Measurements from ENCODE around the gene BTNL9. TPM values are rescaled to one million over a fixed set of nuclear protein-coding genes. Genes with fewer than 3 reads are reported as not detected.

BTNL9 gene
- total RNA-seq, 1 donor from 2014 or later, result 0.24 TPM

- Histone ChIP-seq H3K79me2 (ENCODE audit: low read depth) (no peaks in the 10 kb centered on the region), H3K9me3 (ENCODE audit: low read depth) (no peaks in the 10 kb centered on the region), H3K27me3 (peaks cover 93% of the 10 kb centered on the region), H2AFZ (replicated peaks) (no peak overlapping the region), H3K4me3 (no peak overlapping the region), H4K20me1 (ENCODE audit: low read depth) (no peaks in the 10 kb centered on the region), H3F3A (ENCODE audit: low read depth) (no peaks in the 10 kb centered on the region), H3K4me2 (no peak overlapping the region), H3K9ac (no peak overlapping the region), H3K36me3 (no peaks in the 10 kb centered on the region), H3K4me1 (no peaks in the 10 kb centered on the region), H3K27ac (no peak overlapping the region)
- H3K4me1 Mint-ChIP-seq, result peaks cover 6% of the 10 kb centered on the region
- peaks cover 11% of the 10 kb centered on the region for H3K27me3 Mint-ChIP-seq (ENCODE audit: insufficient read depth, low read depth)
- TF ChIP-seq CTCF (IDR thresholded peaks at IDR 0.05) (peak; percentile 7), EZH2 (IDR thresholded peaks at IDR 0.05) (no peak)
- H3K27ac Mint-ChIP-seq, result no peak overlapping the region
- H3K4me3 Mint-ChIP-seq, result no peak overlapping the region
- H3K9me3 Mint-ChIP-seq, result no peaks in the 10 kb centered on the region
- no peak for DNase-seq (ENCODE audit: low spot score)
- no peaks in the 10 kb centered on the region for H3K36me3 Mint-ChIP-seq
These were observed 3.4 kb downstream of the BTNL9 start for GRCh38 chr5:181043285-181044092.

- H3K36me3 ChIP-seq, result no peaks in the 10 kb centered on the region
These were observed 4.1 kb downstream of the BTNL9 start for GRCh38 chr5:181044093-181044599.

GRCh38 chr5:181044662-181045305, 4.7 kb downstream of the BTNL9 start:
- Histone ChIP-seq H4K20me1 (ENCODE audit: low read depth) (no peaks in the 10 kb centered on the region), H3K4me3 (no peak overlapping the region), H3K27ac (no peak overlapping the region), H2AFZ (replicated peaks) (peak overlapping the region; percentile 57), H3K9me3 (ENCODE audit: low read depth) (no peaks in the 10 kb centered on the region), H3F3A (ENCODE audit: low read depth) (no peaks in the 10 kb centered on the region), H3K36me3 (no peaks in the 10 kb centered on the region), H3K79me2 (ENCODE audit: low read depth) (no peaks in the 10 kb centered on the region), H3K9ac (no peak overlapping the region), H3K4me2 (no peak overlapping the region), H3K27me3 (peaks cover 97% of the 10 kb centered on the region), H3K4me1 (no peaks in the 10 kb centered on the region)
- peaks cover 4% of the 10 kb centered on the region for H3K4me1 Mint-ChIP-seq
- H3K27me3 Mint-ChIP-seq (ENCODE audit: insufficient read depth, low read depth), result peaks cover 17% of the 10 kb centered on the region
- TF ChIP-seq EZH2phosphoT487 (IDR thresholded peaks at IDR 0.05) (no peak), CTCF (IDR thresholded peaks at IDR 0.05) (no peak), EZH2 (IDR thresholded peaks at IDR 0.05) (no peak)
- H3K4me3 Mint-ChIP-seq, result no peak overlapping the region
- DNase-seq (ENCODE audit: low spot score), result no peak
- no peak overlapping the region for H3K27ac Mint-ChIP-seq
- H3K36me3 Mint-ChIP-seq, result no peaks in the 10 kb centered on the region
- no peaks in the 10 kb centered on the region for H3K9me3 Mint-ChIP-seq

More at GRCh38 chr5:181044093-181044599, 4.1 kb downstream of the BTNL9 start:
- peaks cover 94% of the 10 kb centered on the region for H3K27me3 ChIP-seq
- Mint-ChIP-seq H3K27me3 (ENCODE audit: insufficient read depth, low read depth) (peaks cover 14% of the 10 kb centered on the region), H3K36me3 (no peaks in the 10 kb centered on the region), H3K27ac (no peak overlapping the region), H3K4me3 (no peak overlapping the region), H3K4me1 (peaks cover 6% of the 10 kb centered on the region), H3K9me3 (no peaks in the 10 kb centered on the region)
- no peaks in the 10 kb centered on the region for H3K4me1 ChIP-seq
- no peaks in the 10 kb centered on the region for H3K9me3 ChIP-seq (ENCODE audit: low read depth)
- TF ChIP-seq CTCF (IDR thresholded peaks at IDR 0.05) (no peak), EZH2phosphoT487 (IDR thresholded peaks at IDR 0.05) (no peak), EZH2 (IDR thresholded peaks at IDR 0.05) (no peak)
- no peaks in the 10 kb centered on the region for H4K20me1 ChIP-seq (ENCODE audit: low read depth)
- H2AFZ ChIP-seq (replicated peaks), result no peak overlapping the region
- H3K79me2 ChIP-seq (ENCODE audit: low read depth), result no peaks in the 10 kb centered on the region
- no peaks in the 10 kb centered on the region for H3F3A ChIP-seq (ENCODE audit: low read depth)
- no peak overlapping the region for H3K9ac ChIP-seq
- DNase-seq (ENCODE audit: low spot score), result no peak
- no peak overlapping the region for H3K4me3 ChIP-seq
- H3K27ac ChIP-seq, result no peak overlapping the region
- no peak overlapping the region for H3K4me2 ChIP-seq
